Measurements from ENCODE around the gene PTGIR. TPM values are rescaled to one million over a fixed set of nuclear protein-coding genes. Genes with fewer than 3 reads are reported as not detected.

Gene PTGIR
- total RNA-seq, 1 experiment from 2014 or later, result 0.24 TPM

- DNase-seq (ENCODE audit: low spot score) (no peak), ATAC-seq (no peak)
- Mint-ChIP-seq H3K4me1 (peaks cover 6% of the 10 kb centered on the region), H3K9me3 (no peaks in the 10 kb centered on the region), H3K36me3 (no peaks in the 10 kb centered on the region; the same call in 1 of the 2 replicates), H3K4me3 (no peak overlapping the region), H3K27ac (no peak overlapping the region), H3K27me3 (ENCODE audit: low read depth) (peaks cover 89% of the 10 kb centered on the region)
- TF ChIP-seq SOX15 (CRISPR knock-in tag; IDR thresholded peaks at IDR 0.05), result no peak
- POLR2A ChIA-PET, result interaction anchor here (0.7 kb wide), 1 partner anchor 375 kb away, joined by 5 read pairs; no protein-coding TSS in a partner anchor
- CTCF ChIA-PET, result interaction anchor here (2.0 to 2.5 kb wide), 2 partner anchors 15 to 29 kb away, joined by 4 to 16 read pairs; partner anchors contain the start of gene DACT3
Measured at GRCh38 chr19:46646402-46646801, 21.5 kb upstream of the PTGIR start.

- no peaks in the 10 kb centered on the region for H3K9me3 Mint-ChIP-seq
- H3K4me3 Mint-ChIP-seq, result no peak overlapping the region
- H3K27me3 Mint-ChIP-seq (ENCODE audit: low read depth), result peaks cover 89% of the 10 kb centered on the region
- POLR2A ChIA-PET, result no interaction called here
- H3K27ac Mint-ChIP-seq, result no peak overlapping the region
- no peak for TF ChIP-seq ZNF425 (CRISPR knock-in tag; conservative IDR thresholded peaks at IDR 0.05)
- no peak for TF ChIP-seq ETV6 (CRISPR knock-in tag; IDR thresholded peaks at IDR 0.05)
- no peak for TF ChIP-seq NR1H2 (CRISPR knock-in tag; IDR thresholded peaks at IDR 0.05)
- TF ChIP-seq JUN (CRISPR knock-in tag; IDR thresholded peaks at IDR 0.05), result no peak
- no peak for TF ChIP-seq RORB (CRISPR knock-in tag; IDR thresholded peaks at IDR 0.05)
- TF ChIP-seq NR2C2 (CRISPR knock-in tag; IDR thresholded peaks at IDR 0.05), result no peak
- TF ChIP-seq ESRRA (CRISPR knock-in tag; IDR thresholded peaks at IDR 0.05; ENCODE audit: borderline replicate concordance), result no peak
- no peak for TF ChIP-seq ZNF671 (CRISPR knock-in tag; IDR thresholded peaks at IDR 0.05)
- no peak for TF ChIP-seq SMAD3 (CRISPR knock-in tag; IDR thresholded peaks at IDR 0.05; ENCODE audit: borderline replicate concordance)
- no peak for TF ChIP-seq FOXK1 (CRISPR knock-in tag; IDR thresholded peaks at IDR 0.05)
- H3K36me3 Mint-ChIP-seq, result no peaks in the 10 kb centered on the region; the same call in 1 of the 2 replicates
- ATAC-seq (no peak), DNase-seq (ENCODE audit: low spot score) (no peak)
- peaks cover 12% of the 10 kb centered on the region for H3K4me1 Mint-ChIP-seq
- CTCF ChIA-PET, result interaction anchor here (1.0 to 2.5 kb wide), 4 partner anchors 17 to 84 kb away, joined by 3 to 16 read pairs (median 4); partner anchors contain the start of gene DACT3
Measured at GRCh38 chr19:46644720-46645119, 19.8 kb upstream of the PTGIR start.

GRCh38 chr19:46640656-46641055, 15.8 kb upstream of the PTGIR start:
- Mint-ChIP-seq H3K27ac (no peak overlapping the region), H3K4me1 (peaks cover 9% of the 10 kb centered on the region), H3K4me3 (peak overlapping the region; percentile 48), H3K36me3 (no peaks in the 10 kb centered on the region), H3K27me3 (ENCODE audit: low read depth) (peaks cover 59% of the 10 kb centered on the region), H3K9me3 (no peaks in the 10 kb centered on the region)
- CTCF ChIA-PET, result interaction anchor here (1.1 kb wide), 1 partner anchor 110 kb away, joined by 5 read pairs; no protein-coding TSS in a partner anchor
- ATAC-seq (no peak), DNase-seq (ENCODE audit: low spot score) (no peak)
- POLR2A ChIA-PET, result no interaction called here
- TF ChIP-seq NFE2L1 (CRISPR knock-in tag; IDR thresholded peaks at IDR 0.05) (no peak), NFYB (CRISPR knock-in tag; conservative IDR thresholded peaks at IDR 0.05; ENCODE audit: low read depth) (no peak), ZNF512 (CRISPR knock-in tag; IDR thresholded peaks at IDR 0.05; ENCODE audit: borderline replicate concordance) (no peak), ZNF671 (CRISPR knock-in tag; IDR thresholded peaks at IDR 0.05) (no peak)

GRCh38 chr19:46639358-46640182, 14.7 kb upstream of the PTGIR start:
- peaks cover 11% of the 10 kb centered on the region for H3K4me1 Mint-ChIP-seq
- DNase-seq (ENCODE audit: low spot score) (no peak), ATAC-seq (peak; percentile 42)
- H3K36me3 Mint-ChIP-seq, result no peaks in the 10 kb centered on the region
- no peak overlapping the region for H3K27ac Mint-ChIP-seq
- no peaks in the 10 kb centered on the region for H3K9me3 Mint-ChIP-seq
- CTCF ChIA-PET, result interaction anchor here (0.9 to 1.1 kb wide), 6 partner anchors 11 to 623 kb away, joined by 3 to 5 read pairs (median 4); no protein-coding TSS in a partner anchor
- POLR2A ChIA-PET, result interaction anchor here (0.5 kb wide), 1 partner anchor 423 kb away, joined by 3 read pairs; no protein-coding TSS in a partner anchor
- no peak overlapping the region for H3K4me3 Mint-ChIP-seq
- H3K27me3 Mint-ChIP-seq (ENCODE audit: low read depth), result peaks cover 57% of the 10 kb centered on the region
- TF ChIP-seq ZNF232 (CRISPR knock-in tag; IDR thresholded peaks at IDR 0.05) (no peak), CBFB (CRISPR knock-in tag; IDR thresholded peaks at IDR 0.05; ENCODE audit: low read depth) (no peak), OVOL2 (CRISPR knock-in tag; IDR thresholded peaks at IDR 0.05; ENCODE audit: borderline replicate concordance) (no peak), ATF1 (CRISPR knock-in tag; IDR thresholded peaks at IDR 0.05) (no peak), NR2C2 (CRISPR knock-in tag; IDR thresholded peaks at IDR 0.05) (no peak), NFYB (CRISPR knock-in tag; conservative IDR thresholded peaks at IDR 0.05; ENCODE audit: low read depth) (peak; percentile 23; the same call in 1 of the 2 replicates), FOXK1 (CRISPR knock-in tag; IDR thresholded peaks at IDR 0.05) (peak; percentile 70; the same call in 1 of the 2 replicates), ETV6 (CRISPR knock-in tag; IDR thresholded peaks at IDR 0.05) (peak; percentile 68; the same call in 1 of the 2 replicates), ZNF263 (CRISPR knock-in tag; IDR thresholded peaks at IDR 0.05; ENCODE audit: low read depth) (peak; percentile 78), ARID4B (CRISPR knock-in tag; IDR thresholded peaks at IDR 0.05; ENCODE audit: borderline replicate concordance) (0 out of 2 replicates have a peak, but pooled peaks have one; percentile 9)
